HG03159 (cell line): ENCODE measurements around the gene NPY.
"Not testable (repeated sequence)": the region's sequence is repeated elsewhere in the genome, so short reads cannot be mapped to it uniquely, and the experiment has no call there.

Experiments
- ATAC-seq: cut with Tn5 transposase; IDR thresholded peaks from one replicate; pipeline ENCODE4 v1.9.1; 2021; ENCODE audit warnings: mild to moderate bottlenecking, moderate library complexity; ENCODE audit not compliant: unreplicated experiment

Gene NPY

DNA sequence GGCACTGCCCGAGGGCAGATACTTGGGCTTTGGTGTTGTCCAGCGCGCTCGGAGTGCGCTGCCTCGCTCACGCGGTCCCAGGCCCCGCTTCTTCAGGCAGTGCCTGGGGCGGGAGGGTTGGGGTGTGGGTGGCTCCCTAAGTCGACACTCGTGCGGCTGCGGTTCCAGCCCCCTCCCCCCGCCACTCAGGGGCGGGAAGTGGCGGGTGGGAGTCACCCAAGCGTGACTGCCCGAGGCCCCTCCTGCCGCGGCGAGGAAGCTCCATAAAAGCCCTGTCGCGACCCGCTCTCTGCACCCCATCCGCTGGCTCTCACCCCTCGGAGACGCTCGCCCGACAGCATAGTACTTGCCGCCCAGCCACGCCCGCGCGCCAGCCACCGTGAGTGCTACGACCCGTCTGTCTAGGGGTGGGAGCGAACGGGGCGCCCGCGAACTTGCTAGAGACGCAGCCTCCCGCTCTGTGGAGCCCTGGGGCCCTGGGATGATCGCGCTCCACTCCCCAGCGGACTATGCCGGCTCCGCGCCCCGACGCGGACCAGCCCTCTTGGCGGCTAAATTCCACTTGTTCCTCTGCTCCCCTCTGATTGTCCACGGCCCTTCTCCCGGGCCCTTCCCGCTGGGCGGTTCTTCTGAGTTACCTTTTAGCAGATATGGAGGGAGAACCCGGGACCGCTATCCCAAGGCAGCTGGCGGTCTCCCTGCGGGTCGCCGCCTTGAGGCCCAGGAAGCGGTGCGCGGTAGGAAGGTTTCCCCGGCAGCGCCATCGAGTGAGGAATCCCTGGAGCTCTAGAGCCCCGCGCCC, at the start of gene NPY:
Gene NPY, plus strand, starts transcription at position 294 of the 802 bp plus-strand sequence. CDS start 1,051 bp downstream, outside the sequence.
- ATAC-seq, result no peak

DNA sequence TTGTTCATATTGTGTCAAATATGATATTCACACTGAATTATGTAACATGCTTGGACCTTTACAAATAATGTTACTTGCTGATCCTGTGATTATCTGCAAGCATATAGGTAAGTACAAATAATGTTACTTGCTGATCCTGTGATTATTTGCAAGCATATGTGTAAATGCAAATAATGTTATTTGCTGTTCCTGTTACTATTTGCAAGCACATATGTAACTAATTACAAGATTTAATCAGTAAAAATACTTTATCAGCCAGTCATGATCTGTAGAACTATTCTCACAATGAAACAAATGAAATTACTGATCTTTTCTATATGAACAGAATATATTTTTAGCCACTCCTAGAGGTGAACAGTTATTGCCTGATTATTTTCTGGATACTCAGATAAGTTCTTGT, 44.7 kb upstream of the NPY start:
- no peak for ATAC-seq

DNA sequence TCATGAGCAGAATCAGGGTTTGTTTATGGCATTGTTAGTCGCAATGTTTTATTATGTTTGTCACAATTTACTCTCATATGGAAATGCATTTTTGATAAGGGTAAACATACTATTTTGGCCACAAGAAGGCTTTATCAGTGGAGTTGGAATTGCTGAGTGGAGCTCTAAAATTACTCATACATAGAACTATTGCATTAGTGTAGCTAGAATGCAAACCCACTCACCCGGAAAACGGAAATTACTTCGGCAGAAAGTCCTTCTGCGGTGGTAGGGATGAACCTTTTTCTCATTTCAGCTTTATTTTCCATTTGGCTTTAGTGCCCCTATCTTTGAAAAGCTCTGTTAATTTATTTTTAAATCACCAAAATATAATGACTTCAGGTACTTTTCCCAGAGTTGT, 42.8 kb upstream of the NPY start:
- ATAC-seq, result no peak

DNA sequence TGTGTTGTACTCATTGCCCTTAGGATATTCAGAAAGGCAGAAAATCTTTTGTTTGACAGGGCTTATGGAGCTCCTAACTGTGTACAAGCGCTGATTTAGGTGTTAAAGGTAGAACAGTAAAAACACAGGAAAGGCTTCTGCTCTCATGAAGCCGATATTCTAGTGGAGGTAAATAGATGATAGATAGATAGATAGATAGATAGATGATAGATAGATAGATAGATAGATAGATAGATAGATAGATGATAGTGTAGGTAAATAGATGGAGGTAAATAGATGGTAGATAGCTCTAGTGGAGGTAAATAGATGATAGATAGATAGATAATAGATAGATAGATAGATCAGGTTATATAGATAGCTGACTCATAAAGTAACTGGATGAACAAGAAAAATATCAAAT, 39.4 kb upstream of the NPY start:
- ATAC-seq, result no peak

DNA sequence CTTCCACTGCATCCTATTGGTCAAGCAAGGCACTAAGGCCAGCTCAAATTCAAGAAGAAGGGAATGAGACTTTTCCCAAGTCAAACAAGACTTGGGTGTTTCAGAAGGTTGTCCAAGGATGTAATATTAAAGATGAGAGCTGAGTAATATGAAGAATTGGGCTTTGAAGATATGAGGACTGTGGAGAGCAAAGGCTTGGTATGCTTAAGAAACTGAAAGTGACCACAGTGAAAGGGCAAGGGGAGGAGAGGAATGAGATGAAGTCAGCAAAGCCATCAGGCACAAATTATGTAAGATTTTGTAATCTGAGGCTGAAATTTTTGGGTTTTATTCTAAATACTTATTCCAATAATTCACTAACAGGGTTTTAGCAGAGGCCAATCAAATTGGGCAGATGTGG, 38.6 kb upstream of the NPY start:
- ATAC-seq, result peak; percentile 91

DNA sequence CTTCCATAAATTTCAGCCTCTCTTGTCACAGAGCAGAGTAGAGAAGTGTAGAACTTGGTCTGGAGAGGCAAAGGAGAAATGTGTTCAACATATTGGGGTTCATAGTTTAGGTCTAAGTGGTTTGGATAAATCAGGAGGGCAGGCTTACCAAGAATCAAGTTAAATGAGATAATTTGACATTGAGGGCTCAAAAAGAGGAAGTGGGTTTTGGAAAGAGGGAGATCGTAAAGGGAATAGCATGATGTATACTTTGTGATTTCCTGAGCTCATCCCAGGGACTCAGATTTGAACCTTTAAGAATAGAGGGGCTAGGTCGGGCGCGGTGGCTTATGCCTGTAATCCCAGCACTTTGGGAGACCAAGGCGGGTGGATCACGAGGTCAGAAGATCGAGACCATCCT, 34.7 kb upstream of the NPY start:
- no peak for ATAC-seq

DNA sequence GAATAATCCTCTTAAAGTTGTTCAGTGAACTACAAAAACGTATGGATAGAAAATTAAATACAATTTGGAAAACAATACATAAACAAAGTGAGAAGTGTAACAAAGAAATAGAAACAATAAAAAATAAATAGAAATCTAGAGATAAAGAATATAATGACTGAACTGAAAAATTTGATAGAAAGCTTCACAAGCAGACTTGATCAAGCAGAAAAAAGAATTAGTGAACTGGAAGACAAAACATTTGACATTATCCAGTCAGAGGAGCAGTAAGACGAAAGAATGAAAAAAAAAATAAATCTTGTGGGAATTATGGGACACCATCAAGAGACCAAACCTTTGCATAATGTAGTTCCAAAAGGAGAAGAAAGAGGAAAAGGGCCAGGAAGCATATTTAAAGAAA, 32.4 kb upstream of the NPY start:
- no peak for ATAC-seq

DNA sequence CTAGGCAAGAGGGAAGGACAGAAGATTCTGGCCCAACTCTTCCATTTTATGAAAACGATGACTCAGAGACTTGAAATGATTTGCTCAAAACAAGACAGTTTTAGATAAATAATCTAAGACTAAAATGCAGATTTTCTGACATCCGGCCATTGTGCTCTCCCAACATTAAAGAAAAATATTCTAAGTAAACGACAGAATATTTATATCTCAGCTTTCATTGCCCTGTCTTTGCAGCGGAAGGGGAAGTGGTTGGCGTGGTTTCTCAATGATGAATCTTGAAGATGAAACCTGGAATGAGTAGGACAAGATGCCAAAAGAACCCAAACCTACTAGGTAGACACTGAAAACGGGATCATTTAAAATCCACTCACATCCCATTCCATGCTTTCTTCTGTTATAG, 28.9 kb upstream of the NPY start:
- no peak for ATAC-seq

DNA sequence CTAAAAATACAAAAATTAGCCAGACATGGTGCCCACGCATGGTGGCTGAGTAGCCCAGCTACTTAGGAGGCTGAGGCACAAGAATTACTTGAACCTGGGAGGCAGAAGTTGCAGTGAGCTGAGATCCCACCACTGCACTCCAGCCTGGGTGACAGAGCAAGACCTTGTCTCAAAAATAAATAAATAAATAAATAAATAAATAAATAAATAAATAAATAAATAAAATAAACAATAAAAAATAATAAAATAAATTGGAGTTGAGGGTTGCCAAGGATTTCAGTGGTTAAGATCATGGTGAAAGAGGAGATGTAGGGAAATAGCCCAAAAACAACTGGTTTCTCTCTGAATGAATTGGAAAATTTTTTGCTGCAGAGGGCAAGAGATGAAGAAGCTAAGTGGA, 25.7 kb upstream of the NPY start:
- ATAC-seq, result not testable (repeated sequence)

DNA sequence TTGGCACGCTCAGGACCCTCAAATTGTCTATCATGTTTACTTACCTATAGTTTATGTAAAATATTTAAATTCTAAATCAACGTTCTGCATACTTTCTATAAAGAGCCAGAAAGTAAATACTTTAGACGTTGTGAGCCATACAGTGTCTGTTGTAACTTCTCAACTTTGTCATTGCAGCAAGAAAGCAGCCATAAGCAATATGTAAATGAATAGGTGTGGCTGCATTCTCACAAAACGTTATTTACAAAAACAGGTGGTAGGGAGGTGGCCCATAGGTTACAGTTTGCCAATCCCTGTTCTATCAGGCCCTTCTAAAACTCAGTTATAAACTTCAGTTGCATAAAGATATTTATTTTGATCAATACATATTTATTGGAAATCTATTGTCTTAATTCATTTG, 12.1 kb upstream of the NPY start:
- no peak for ATAC-seq

DNA sequence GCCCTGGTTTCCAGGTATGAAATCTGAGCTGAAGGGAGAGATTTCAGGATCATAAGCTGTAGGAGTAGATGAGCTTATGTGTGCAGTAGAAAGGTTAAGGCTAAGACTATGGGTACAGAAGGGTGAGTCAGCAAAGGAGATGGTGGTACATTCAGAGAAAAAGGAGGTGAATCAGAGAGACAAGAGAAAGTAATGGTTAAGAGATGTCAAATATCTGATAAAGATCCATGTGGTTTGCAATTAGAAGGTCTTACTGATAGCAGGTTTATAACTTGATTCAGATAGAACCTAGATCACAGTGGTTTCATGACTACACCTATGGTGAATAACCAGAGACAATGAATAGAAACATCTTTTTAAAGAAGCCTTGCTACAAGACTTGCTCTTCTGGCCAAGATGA, 4.5 kb upstream of the NPY start:
- ATAC-seq, result no peak

DNA sequence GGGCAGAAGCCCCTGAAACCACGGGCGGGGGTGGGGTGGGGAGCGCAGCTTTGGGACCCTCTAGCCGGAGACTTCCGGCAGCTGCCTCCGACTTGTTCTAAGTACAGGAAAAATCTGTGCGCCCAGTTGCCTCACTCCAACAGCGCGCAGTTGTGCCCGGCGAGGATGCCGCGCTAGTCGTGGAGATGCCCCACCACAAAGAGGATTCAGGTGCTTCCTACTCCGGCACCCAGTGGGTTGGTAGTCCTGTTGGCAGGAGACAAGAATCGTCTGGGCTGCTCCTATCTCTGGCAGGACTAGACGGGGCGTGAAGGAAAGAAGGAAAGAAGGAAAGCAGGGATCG, 465 bp upstream of the NPY start:
- no peak for ATAC-seq

DNA sequence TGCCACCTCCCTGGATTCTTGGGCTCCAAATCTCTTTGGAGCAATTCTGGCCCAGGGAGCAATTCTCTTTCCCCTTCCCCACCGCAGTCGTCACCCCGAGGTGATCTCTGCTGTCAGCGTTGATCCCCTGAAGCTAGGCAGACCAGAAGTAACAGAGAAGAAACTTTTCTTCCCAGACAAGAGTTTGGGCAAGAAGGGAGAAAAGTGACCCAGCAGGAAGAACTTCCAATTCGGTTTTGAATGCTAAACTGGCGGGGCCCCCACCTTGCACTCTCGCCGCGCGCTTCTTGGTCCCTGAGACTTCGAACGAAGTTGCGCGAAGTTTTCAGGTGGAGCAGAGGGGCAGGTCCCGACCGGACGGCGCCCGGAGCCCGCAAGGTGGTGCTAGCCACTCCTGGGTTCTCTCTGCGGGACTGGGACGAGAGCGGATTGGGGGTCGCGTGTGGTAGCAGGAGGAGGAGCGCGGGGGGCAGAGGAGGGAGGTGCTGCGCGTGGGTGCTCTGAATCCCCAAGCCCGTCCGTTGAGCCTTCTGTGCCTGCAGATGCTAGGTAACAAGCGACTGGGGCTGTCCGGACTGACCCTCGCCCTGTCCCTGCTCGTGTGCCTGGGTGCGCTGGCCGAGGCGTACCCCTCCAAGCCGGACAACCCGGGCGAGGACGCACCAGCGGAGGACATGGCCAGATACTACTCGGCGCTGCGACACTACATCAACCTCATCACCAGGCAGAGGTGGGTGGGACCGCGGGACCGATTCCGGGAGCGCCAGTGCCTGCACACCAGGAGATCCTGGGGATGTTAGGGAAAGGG, 913 bp downstream of the NPY start:
- no peak for ATAC-seq

DNA sequence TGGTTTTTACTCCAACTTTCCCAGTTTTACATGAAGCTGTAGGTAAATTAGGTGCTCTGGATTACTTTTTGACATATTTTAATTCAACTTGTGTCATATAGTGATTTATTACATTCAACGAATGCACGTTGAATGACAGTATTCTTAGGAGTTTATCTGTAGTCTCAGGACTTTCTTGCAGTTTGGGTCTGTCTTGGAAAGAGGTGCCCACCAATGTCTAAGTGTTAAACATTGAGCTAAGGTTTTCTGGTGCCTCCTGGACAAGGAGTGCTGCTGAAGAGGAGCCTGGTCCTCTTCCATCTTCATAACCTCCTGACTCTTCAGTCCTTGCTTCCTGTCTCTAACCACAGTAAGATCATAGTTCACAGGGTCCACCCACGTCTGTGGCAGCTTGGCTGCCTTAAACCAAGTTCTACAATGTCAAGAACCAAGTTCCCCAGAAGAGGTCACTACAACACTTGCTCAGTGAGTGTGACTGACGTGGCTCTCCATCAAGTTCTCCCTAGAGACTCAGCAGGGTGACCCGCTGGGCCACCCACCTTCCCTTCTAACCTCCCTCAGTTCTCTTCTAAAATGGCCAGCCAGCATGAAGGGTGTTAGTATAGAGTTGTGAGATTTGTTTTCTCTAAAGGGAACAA, 6.1 kb downstream of the NPY start:
- ATAC-seq, result peak; percentile 99

DNA sequence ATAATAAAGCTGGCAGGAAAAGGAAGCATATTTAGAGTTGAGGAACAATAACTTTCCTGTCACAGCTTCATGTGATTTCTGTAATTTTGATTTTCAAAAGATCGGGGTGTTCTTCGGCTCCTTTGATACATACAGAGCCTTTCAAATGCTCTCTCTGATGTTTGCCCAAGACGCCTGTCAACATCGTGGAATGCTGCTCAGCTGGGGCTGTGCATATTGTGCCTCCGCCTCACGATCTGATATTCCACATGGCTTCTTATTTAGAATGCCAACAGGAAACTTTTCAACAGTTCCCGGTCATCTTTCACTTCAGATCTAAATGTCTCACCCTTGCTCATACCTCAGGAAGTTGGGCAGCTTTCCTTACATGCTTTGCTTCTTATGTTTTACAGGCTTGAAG, 7.3 kb downstream of the NPY start:
- ATAC-seq, result no peak

DNA sequence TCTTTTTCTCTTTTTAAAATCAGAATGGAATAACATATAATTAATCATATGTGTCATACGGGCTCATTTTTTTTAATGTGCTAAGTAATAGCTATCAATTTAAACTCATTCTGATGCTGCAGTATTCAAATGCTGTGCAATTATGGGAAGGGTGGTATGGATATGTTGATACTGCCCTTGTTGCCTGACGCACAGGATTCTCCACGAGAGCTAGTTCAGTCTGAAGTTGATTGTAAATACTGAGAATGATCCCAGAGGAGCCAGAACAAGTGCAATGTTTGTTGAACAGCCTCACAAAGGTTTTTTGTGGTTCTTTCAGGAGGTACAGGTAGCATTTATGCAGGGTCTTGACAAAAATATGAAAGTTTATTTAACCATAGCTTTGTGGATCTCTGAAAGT, 13.4 kb downstream of the NPY start:
- no peak for ATAC-seq

DNA sequence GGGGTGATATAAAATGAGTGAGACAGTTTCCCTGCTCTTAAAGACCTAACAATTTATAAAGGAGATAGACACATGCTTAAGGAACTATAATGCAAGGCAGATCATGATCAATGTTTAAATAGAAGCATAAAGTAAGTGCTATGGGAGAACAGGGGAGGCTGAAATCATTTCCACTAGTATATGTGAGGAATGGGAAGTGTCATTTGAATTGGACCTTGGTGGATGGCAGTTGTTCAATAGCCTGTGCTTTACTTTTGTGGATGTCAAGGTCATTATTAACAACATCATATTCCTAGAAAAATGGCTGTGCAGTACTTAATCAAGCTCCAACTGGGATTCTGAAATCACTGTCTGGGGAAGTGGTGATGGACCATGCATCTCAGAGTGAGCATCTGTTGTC, 14.7 kb downstream of the NPY start:
- no peak for ATAC-seq

DNA sequence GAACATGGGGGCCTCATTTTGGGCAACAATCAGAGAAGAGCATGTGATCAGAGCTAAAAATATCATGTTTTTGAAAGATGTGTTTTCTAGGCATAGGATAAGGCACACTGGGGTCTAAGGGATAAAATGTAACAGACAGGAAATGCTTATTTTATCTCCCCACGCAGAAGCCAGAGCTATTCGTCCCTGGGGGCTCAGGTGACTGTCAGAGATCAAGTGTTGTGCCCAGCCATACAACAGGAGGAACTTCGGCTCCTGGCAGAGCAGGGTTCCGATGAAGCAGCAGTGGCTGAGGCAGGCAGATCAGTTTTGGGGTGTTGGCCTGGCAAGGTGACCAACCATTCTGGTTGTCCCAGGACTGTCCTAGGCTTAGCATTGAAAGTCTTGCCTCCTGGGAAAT, 15.2 kb downstream of the NPY start:
- ATAC-seq, result no peak

DNA sequence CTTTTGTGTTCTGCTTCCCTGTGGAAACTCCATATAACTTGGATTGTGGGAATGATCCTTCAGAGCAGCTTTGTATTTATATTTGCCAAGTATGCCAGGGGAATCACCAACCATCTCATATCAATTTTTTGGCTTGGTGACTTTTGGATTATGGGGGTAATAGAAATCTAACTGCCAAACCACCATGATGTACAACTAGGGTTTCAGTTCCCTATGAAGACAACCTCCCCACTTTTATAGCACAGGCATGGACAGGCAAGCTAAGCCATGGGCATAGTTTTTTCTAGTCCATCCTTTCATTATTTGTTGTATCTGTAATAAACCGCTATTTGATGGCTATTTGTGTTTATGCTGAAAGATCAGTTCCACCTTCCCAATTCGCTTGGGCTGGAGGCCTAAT, 17.7 kb downstream of the NPY start:
- no peak for ATAC-seq

DNA sequence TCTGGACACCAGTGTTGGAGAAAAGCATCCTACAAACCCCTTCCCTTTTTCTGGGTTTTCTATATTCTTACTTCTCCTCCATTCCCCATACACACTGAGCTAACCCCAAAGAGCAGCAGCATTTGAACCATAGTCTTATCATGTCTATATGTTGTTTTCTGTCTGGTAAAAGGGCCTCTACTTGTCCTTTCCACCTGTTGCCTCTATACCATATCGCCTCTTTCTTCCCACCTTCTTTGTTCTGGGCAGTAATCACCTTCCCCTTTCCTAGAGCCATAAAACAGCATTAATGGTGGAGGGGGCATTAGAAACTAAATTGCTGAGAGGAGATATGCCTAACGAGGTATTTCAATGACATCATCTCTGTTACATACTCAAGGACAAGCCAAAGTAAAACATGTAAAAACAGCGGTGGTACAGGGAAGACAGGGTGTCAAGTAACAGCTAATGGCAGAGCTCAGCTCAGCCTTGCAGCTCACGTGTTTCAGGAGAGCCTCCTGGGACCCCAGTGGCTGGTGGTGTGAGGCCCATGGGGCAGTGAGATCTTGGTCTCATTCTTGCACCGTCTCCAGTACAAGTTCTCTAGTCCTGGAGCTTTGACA, 20.6 kb downstream of the NPY start:
- no peak for ATAC-seq

DNA sequence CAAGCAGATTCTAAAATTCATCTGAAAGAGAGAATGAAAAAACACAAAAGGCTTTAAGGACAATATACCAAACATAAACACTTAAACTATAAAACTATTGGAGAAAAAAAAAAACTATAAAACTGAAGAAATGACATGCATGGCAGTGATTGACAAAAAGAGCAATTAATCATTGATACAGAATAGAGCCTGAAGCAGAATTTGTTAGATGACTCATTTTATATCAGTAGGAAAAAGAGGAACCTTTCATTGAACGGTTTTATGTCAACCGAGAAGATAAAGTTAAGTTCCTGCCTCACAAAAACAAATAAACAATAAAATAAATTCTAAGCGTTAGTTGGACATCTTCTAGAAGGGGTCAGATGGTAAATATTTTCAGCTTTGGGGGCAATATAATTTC, 23.3 kb downstream of the NPY start:
- ATAC-seq, result no peak

DNA sequence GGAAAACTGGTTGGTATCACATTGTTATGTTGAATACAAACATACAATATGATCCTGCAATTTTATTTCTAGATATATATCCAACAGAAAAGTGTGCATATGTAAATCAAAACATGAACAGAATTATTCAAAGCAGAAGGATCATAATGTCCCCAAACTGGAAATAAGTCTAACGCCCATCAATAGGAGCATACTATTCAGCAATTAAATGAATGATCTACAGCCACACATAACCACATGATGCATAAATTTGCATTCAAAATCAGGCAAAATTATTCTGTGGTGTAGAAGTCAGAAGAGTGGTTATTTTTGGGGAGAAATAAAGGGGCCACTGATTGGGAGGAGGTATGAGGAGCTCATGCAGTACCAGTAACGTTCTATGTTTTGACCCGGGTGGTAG, 28.6 kb downstream of the NPY start:
- no peak for ATAC-seq
